NCI-H2171 treated with DMSO at 0.1 percent for 48 hours (cell line): ENCODE data around the gene GON7.
A peak's percentile ranks its signal among the peaks of the same experiment; 100 is the strongest.
"Not testable (repeated sequence)": the region's sequence is repeated elsewhere in the genome, so short reads cannot be mapped to it uniquely, and the experiment has no call there.

ENCODE experiments used
- DNase-seq: peaks from one replicate; lab custom pipeline; 2025; lab: John Stamatoyannopoulos, UW

GON7 gene

GRCh38 chr14:93206793-93207467, at the start of gene GON7, which contains the start of gene UBR7:
Gene GON7 (minus strand): TSS chr14:93207065. CDS start chr14:93207037, 28 bp downstream.
Gene UBR7 (plus strand): TSS chr14:93207256. CDS start chr14:93207292, 36 bp downstream.
- DNase-seq = peak; percentile 99

- DNase-seq = peak; percentile 20
Observed at GRCh38 chr14:93249128-93249831, 42.4 kb upstream of the GON7 start.

- no peak for DNase-seq
Observed at GRCh38 chr14:93246534-93246933, 39.7 kb upstream of the GON7 start.

GRCh38 chr14:93245764-93246420, 39.0 kb upstream of the GON7 start:
- no peak for DNase-seq

- DNase-seq = no peak
Observed at GRCh38 chr14:93240678-93241000, 33.8 kb upstream of the GON7 start.

GRCh38 chr14:93239869-93240677, 33.2 kb upstream of the GON7 start:
- DNase-seq = no peak

- DNase-seq = no peak
Observed at GRCh38 chr14:93234798-93235197, 27.9 kb upstream of the GON7 start.

GRCh38 chr14:93233078-93233477, 26.2 kb upstream of the GON7 start:
- not testable (repeated sequence) for DNase-seq

- no peak for DNase-seq
Observed at GRCh38 chr14:93232159-93232558, 25.3 kb upstream of the GON7 start.

GRCh38 chr14:93231129-93231979, 24.5 kb upstream of the GON7 start:
- peak; percentile 78 for DNase-seq

- no peak for DNase-seq
Observed at GRCh38 chr14:93230539-93230938, 23.7 kb upstream of the GON7 start.

- no peak for DNase-seq
Observed at GRCh38 chr14:93228550-93228949, 21.7 kb upstream of the GON7 start.

- DNase-seq = no peak
Observed at GRCh38 chr14:93223565-93223964, 16.7 kb upstream of the GON7 start.

GRCh38 chr14:93220509-93220908, 13.6 kb upstream of the GON7 start:
- DNase-seq = no peak

GRCh38 chr14:93219103-93219726, 12.3 kb upstream of the GON7 start:
- DNase-seq = peak; percentile 80

GRCh38 chr14:93214598-93214997, 7.7 kb upstream of the GON7 start:
- no peak for DNase-seq

- no peak for DNase-seq
Observed at GRCh38 chr14:93212432-93212831, 5.6 kb upstream of the GON7 start.

- peak; percentile 79 for DNase-seq
Observed at GRCh38 chr14:93207468-93208308, 823 bp upstream of the GON7 start.

- DNase-seq = no peak
Observed at GRCh38 chr14:93201155-93201704, 5.6 kb downstream of the GON7 start.

GRCh38 chr14:93200553-93200952, 6.3 kb downstream of the GON7 start:
- DNase-seq = no peak
